Stimulated activated CD4-positive, alpha-beta T cell treated with anti-CD3 and anti-CD28 coated beads, Interleukin-2, amount 100 ng/mL, for 4 hours (primary cell): ENCODE results near the gene RGMA.
"Not testable (repeated sequence)": the region's sequence is repeated elsewhere in the genome, so short reads cannot be mapped to it uniquely, and the experiment has no call there.

ENCODE experiments used
- DNase-seq: peaks from one replicate; pipeline ENCODE4 v3.0.0-alpha.2; 2020; ENCODE audit warnings: low read depth

The RGMA gene

DNA sequence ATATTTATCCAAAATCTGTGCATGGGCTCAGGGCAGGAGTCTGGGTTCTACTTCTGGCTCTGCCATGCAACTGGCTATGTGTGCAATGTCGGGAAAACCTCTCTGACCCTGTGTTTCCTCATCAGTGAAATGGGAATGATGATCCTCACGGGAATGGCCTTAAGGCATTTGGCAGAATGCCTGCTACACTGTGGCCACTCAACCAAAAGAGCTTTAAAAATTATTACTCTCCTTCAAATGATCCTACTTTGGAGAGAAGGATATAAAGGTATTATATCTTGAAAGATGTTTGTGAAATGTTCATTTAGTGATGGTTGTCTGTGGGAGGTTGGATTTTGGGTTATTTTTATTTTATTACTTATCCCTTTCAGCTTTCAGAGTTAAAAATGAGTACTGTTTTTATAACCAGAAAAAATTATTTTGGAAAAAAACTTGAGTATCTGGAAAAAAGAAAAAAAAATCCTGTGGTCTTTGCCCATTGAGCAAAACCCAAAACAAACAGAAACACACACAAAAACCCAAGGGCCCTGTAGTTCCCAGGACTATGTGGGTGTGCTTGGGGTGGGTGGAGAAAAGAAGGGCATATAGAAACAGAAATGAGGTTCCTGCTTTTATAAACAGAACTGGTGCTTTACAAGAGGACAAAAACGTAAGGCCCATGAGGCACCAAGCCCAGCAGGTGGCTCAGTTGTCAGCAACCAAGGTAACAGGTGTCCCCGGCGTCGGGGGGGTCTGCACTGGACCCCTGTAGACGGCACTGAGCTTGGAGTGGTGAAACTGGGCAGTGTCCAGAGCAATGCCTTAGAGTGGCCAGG, 22.0 kb downstream of the RGMA start:
- DNase-seq = no peak

DNA sequence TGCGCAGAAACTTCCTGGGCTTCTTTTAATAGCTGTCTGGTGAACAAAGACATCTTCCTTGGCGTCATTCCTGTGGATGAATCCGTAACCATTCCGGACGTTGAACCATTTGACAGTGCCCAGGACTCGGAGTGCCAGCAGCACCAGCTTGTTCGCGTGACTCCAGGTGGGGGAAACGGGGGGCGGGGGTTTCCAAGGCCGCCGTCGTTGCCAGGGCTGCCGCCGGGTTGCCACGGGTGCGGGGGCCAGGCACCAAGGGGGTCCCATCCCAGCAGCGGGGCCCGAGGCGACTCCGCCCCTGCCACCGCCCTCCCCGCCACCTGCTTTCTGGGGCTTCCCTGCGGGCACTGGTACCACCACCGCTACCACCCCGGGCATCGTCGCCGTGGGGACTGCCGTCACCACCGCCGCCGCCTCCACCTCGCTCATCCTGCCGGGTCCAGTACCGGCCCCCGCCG, 22.8 kb downstream of the RGMA start:
- DNase-seq = no peak

DNA sequence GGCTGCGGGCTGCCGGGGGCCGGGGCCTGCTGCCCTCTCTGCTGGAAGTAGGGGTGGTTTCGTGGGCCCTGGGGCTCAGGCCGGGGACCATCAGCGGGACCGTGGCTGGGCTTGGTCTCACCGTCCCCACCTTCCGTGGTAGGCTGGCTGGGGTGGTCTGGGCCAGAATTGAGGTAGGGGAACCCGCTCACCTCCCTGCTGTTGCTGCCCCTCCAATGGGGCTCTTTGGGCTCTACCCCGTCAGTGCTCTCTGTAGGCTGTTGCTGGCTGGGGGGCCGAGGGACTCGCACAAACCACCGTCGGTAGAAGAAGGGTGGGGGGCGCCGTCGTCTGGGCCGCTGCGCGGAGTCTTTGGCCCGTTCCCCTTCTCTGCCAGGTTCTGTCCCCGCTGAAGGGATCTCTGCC, 23.4 kb downstream of the RGMA start:
- DNase-seq = no peak

DNA sequence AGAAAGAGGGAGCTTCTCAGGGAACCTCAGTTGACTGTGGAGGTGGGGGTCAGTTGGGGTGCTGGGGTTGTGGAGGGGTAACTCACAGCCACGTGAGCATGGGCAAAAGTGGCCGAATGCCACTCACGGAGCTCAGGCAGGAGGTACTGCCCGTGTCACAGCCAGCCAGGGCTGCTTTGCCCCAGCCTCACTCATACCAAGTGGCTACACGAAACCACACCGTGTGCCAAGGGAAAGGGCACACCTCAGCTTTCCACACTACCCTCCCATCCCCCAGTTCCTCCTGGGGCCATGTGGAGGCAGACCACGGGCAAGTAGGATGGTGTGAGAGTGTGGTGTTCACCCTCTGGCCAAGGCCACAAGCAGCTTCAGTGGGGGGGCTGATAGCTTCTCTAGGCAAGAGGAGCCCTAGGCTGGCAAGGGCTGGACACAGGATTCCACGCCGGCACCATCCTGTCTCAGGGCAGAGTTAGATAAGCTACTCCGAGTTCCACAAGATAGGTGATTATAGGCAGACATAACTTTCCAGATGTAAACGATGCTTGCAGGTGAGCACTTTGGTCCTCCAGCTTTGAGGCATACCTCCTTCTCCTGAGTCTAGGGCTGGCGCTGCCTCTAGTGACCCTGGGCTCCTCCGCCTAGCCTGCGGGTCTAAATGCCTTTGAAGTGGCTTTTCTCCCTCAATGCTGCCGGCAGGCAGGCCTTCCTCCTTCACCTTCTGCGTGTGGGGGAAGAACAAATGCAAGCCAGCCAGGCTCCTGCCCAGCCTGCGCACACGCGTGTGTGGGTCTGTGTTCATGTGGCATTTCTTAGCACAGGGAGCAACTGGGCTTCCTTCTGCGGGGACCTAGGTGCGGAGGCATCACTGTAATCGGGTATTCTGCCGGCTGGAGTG, 25.0 kb downstream of the RGMA start:
- DNase-seq = no peak

DNA sequence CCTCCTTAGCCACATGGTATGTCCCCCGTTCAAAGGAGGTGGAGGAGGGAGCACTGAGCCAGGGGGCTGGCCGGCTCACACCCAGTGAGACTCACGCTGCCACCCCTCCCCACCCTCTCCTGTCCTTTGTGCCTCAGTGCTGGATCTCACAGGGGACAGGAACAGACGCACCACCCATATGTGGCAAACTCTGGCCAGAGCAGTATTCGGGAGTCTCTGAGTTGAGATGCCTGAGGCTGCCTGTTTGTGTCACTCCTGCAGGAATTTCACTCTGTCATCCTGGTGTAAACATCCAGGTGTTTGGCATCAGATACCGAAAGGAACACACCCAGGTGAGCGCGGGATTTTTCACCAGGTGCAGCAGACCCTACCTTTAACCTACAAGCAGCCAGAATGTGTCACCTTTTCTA, 25.7 kb downstream of the RGMA start:
- no peak for DNase-seq

DNA sequence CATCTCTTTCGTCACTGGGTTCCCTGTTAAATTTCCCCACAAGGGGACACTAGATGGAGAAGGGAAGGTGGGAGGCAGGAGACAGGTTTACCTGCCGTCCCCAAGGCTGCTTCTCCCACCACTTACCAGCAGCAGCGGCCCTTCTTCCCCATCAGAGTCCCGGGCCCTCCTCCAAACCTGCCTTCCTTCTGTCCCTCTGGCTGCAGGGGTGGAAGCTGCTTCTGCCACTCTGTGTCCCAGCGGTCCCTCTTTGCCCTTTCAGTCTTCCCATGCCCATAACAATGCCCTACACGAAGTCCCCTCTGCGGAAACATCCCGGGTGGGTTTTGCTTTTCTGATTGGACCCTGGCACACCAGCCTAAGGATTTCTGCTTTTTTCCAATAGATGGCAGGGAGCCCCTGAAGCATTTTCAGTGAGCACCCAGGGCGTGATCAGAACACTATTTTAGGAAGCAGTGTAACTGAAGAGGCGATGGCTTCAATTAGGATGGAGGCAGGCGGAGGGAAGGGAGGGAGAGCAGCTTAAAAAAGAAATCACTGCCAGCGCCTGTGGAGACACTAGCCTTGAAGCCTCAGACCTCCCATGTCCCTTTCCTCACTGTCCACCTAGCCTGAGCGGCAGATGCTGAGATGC, 26.3 kb downstream of the RGMA start:
- DNase-seq = not testable (repeated sequence)

DNA sequence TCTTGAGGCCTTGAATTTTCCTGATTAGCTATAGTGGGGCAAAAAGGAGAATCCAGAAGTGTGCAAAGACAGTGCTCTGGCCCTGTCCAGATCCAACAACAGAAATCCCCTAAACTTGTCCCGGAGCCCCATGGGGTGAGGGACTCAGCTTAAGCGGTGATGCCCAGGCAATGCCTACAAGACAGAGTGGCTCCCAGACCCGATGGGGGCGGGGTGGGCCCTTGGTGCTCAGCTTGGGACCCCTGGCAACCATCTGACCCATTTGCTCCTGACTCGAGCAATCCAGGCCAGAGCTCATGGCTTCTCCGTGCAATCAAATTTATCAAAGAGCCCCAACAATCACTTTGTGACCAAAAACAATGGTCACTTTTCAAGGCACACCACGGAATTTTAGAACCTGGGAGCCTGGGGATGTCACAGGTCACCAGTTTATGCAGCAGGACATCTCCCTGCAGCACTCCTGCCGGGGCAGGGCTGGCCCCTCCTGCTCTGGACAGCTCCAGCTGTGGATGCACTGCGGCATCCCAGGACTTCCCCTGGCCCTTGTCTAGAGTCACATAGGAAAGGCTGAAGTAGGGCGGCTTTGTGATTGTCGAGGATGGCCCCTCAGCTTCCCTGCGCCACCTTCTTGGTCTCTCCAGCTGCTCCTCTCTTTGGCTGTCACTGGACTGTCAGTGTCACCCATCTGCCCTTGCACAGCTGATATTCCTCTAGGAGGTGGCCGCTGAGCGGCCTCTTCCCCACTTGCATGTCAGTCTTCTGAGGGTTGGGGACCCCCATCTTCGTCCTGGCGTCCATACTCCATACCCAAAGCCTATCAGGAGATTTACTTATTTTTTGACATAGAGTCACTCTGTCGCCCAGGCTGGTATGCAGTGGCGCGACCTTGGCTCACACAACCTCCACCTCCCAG, 28.4 kb downstream of the RGMA start:
- no peak for DNase-seq

DNA sequence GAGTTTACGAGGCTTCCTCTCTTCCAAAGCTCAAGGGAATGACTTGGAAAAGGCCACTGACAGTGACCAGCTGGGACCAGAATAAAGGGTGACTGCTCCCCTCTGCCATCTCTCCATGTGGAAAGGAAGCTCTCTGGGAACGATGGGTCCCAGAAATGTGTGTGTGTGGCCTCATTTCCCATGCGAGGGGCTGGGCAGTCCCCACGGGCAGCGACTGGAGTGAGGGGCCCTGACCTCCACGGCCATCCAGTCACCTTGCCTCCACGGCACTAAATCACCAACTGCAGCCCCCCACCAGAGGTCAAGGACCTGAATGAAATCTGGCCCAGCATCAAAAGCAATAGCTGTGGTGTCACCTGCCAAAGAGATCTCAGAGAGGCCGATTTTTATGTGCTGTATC, 29.6 kb downstream of the RGMA start:
- DNase-seq = no peak

DNA sequence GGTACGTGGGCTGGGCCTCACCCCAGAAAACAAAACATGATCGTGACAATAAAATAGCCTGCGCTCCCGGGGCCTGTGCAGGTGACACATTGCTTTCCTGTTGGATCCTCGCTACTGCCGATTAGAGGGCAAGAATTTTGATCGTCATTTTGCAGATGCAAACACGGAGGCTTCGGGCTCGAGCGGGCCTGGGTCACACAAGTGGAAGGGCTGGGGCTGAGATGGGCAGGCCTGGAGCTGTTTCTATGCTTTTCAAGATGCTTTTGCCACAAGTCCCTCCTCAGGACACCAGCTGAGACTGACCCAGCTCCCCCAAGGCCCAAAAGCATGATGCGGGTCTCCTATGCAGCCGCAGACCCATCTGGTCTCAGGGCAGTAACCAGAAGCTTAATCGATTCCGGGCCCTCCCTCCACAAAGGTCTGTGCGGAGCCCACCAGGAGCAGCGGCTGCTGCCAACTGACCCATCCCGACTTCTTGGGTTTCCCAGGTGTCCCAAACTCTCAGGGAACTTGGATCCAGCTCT, 30.0 kb downstream of the RGMA start:
- DNase-seq = no peak

DNA sequence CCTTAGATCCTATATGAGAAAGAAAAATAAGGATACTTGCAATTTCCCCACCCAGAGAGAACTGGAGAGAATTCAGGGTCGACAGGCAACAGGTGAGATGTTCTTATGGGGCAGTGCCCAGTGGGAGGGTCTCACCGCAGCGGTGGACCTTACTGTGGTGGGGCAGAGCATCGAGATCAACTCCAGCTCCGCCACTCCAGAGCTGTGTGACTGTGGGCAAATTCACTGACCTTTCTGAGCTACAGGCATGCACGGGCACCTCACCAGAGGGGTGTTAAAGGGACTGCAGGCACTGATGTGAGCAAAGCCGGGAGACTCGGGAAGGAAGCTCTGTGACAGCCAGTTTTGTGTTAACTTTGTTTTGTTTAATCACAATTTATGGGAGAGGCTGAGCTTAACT, 30.9 kb downstream of the RGMA start:
- DNase-seq = no peak

DNA sequence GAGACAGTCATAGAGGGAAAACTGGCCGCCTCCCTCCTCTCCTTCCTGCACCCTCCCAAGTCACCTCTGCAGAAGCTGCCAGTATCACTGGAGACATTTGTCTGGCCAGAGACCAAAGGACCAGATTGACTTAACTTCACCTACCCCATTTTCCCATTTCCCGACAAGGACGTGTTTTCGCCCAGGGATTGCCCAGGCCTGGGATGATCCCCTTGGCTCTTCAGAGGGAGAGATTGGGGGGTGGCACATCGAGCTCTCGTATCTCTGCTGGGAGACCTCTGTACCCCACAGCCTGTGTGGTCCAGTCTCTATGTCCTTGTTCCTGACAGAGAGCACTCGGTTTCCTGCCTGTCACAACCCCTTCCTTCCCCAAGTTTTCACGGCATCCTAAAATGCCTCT, 31.4 kb downstream of the RGMA start:
- no peak for DNase-seq

DNA sequence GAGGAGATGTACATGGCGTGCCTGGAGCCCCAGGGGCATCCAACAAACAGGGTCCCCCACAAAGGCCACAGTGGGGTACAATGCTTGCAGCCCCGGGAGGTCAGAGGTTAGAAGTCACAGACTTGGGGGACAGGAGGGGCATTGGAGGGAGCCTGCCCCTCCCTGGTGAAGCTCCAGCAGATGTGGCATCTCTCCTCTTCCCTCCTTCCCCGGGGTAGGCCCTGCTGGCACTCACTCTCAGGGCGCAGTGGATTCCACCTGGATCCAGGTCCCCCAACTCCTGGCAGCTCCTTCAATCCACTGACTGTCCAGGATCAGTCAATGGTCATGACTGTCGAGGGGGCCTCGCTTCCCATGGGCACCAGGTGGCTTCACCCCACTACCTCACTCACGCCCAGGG, 32.2 kb downstream of the RGMA start:
- DNase-seq = no peak

DNA sequence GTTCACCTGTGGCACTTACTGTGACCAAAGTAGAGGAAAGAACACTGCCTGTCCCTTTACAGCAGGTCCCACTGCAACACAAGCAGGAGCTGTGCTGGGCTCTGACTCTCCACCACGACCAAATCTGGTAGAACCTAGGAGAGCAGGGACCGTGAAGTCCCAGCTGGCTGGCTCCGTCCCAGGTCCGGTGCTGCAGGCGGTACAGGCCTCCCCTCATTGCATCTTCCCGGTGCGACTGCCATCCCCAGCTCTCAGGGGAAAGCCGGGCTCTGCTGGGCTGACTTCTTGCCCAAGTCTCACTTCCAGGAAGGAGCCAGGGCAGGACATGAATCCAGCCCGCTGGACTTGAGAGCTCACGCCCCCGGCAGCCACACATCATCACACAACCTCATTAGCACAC, 33.8 kb downstream of the RGMA start:
- DNase-seq = no peak

DNA sequence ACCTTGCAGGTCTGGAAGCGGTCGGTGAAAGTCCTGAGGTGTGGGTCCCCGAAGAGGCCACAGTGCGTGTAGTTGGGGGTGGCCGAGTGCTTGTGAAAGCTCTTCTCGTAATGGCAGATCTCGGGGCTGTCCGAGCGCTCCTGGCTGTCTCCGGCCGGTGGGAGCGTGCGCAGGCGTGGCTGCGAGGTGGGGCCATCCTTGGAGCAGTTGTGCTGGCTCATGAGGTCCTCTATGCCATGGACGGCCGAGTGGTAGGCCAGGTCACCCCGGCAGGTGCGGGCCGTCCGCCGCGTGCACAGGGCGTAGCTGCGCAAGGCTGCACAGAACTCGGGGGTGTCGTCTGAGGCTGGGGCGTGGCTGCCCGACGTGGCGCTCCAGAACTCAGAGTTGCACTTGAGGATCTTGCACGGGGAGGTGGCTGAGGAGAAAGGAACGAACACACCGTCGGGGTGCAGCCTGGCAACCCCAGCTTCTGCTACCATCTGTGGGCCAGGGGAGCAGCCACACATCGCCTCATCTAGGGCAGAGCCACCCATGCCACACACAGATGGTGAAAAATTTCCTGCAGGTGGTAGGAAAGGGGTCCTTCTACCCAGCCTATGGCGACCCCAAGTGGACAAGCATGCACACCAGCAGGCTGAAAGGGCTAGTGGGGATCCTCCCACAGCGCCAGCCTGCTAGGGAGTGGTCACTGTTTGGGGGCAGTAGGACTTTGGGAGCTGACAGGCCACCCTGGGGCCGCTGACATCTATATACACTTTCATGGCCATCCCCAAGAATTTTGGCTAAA, 36.7 kb downstream of the RGMA start:
- DNase-seq = no peak

DNA sequence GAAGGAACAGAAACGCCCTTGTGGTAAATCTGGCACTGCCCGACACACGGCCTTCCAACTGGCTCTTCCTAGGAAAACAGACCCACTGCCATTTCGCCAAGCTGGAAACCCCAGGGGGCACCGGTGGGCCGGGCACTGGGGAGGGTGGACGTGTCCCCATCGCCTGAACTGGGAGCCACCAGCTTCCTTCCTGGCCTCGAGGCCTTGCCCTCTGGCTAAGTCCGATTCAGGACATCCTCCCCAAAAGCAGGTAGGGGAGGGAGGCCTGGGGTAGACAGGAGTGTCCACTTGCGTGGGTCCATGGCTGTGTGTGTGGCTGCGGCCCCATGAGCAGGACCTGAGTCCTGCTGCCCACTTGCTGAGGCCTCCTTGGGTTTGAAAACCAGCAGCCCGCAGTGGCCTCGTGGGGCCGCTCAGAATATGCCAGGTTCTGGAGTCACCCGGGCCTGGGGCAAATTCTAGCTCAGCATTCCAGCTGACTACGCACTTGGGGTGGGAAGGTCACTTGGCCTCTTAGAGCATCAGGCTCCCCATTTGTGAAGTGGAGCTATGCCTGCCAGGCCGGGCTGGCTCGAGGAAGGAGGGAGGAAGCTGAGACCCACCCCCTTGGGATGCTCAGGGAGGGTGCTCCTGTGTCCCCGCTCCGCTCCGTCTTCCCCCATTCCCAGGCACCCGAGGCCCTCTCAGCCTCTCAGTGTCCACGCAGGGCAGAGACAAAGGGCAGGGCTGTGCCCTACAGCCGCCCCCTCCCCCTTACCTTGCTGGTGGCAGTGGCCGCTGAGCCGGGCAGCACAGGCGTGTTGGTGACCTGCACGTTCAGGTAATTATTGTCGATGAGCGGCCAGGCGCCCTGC, 37.5 kb downstream of the RGMA start:
- no peak for DNase-seq

DNA sequence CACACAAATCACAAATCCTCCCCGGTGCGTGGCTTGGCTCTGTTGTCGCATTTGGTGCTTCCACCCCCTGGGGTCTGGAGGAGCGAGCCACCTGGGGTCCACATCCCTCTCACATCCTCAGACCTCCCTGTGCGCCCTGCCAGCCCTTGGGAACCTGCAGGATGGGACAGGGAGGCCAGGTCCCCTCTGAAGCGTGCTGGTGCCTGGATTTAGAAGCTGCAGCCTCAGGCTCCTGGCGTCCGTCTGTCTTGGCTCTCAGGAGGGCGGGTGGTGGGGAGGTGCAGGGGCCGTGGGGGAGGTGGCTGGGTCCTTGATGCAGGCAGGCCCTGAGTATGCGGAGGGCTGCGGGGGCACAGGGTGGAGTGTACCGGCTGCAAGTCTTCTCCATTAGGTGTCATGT, 38.4 kb downstream of the RGMA start:
- DNase-seq = no peak

DNA sequence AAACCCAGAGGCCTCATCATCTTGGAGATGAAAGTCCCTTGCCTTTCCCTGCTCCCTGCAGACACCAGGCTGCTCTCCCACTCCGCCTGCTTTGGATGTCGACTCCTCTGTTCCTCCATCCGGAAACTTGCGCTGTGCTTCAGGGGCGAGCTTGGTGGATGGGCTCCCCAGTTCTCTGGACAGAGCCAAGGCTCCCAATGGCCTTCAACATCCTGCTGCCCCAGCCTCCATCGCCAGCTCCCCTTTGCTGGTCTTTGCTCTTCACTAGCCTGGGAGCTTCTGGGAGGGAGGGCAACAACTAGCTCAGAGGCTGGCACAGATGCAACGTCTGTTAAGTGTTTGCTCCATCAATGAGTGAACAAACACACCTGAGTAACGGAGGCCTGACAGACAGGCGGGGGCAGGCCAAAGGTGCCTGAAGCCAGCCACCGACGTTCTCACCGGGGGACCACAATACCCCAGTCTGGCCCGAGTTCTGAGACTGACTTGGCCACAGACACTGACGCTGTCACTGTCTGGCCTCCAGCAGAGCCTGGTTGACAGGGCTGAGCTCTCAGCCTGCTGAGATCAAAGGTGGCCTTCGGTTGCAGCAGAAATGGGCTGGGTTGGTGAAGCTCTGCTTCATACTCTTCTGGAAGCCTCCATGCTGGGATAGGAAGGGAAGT, 39.0 kb downstream of the RGMA start:
- no peak for DNase-seq

DNA sequence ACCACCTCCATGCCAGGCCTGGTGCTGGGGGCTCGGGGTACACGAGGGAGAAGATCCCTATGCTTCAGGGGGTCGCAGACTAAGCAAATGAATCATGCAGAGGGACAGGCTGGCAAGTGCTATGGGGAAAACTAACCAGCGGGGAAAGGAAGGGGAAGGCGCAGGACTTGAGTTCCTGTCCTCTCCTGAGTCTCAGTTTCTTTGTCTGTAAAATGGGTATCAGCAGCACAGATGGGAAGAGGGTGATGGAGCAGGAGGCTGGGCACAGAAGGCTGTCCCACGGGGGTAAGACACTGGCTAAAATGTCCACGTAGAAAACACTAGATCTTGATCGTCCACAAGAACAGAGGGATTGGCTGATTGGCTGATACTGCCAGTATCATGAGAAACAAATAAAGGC, 39.8 kb downstream of the RGMA start:
- no peak for DNase-seq

DNA sequence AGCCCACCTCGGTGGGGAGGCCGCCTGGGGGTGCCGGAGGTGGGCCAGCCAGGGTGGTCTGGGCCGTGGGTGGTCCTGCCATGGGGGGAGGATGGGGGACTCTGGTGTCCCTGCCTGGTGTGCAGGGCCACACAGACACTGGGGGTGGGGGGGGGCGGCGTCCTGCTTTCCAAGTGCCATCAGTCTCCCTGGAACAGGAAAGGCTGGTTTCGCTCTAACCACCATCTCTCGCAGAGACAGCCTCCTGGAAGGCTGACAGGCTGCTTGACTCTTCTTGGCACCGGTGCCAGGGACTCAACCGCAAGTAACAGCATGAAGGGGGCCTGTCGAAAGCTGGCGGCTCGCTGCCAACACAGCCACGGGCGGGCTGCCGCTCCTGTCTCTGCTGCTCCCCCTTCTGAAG, 40.3 kb downstream of the RGMA start:
- DNase-seq = no peak
